EL (cell line): ENCODE measurements around the gene IGSF22.
"Not testable (repeated sequence)": the region's sequence is repeated elsewhere in the genome, so short reads cannot be mapped to it uniquely, and the experiment has no call there.

ENCODE experiments used
- DNase-seq: peaks from one replicate; pipeline ENCODE4 v3.0.0-alpha.2; 2016

Gene IGSF22

DNA sequence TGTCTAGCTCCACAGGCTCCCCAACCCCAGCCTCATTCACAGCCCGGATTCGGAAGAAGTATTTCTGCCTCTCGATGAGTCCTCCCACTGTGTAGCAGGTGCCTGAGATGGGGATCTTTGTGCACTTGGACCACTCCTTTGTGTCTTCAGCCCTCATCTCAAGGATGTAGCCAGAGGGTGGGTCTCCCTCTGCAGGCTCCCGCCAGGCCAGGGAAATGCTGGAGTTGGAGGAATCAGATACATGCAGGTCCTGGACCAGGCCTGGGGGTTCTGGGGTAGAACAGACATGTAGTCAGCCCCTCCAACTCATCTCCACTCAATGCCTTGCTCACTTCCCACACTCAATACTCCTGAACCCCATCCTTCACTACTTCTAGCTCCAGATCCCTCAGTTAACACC lies 16.6 kb downstream of the IGSF22 start:
- no peak for DNase-seq

DNA sequence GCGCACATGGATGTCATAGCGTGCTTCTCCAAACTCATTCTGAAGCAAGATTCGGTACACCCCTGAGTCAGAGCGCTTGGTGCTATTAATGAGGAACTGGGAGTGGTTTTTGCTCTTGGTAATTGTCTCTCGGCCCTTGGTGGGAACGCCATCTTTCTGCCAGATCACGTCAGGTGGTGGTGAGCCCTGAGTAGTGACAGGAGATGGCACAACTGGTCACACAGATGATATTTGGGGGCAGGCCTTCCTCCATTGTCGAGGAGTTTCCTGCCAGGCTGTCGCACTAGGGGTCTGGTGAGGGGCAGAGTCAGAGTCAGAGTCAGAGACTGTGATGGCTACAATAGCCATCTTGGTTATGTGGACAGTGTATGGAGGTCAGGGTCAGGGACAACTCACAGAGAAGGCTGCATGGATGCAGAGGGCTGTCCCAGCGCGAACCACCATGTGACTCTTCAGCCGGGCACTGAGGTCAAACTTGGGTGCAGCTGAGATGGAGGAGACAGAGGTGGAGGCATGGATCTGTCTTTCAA lies 18.1 kb downstream of the IGSF22 start:
- DNase-seq: no peak

DNA sequence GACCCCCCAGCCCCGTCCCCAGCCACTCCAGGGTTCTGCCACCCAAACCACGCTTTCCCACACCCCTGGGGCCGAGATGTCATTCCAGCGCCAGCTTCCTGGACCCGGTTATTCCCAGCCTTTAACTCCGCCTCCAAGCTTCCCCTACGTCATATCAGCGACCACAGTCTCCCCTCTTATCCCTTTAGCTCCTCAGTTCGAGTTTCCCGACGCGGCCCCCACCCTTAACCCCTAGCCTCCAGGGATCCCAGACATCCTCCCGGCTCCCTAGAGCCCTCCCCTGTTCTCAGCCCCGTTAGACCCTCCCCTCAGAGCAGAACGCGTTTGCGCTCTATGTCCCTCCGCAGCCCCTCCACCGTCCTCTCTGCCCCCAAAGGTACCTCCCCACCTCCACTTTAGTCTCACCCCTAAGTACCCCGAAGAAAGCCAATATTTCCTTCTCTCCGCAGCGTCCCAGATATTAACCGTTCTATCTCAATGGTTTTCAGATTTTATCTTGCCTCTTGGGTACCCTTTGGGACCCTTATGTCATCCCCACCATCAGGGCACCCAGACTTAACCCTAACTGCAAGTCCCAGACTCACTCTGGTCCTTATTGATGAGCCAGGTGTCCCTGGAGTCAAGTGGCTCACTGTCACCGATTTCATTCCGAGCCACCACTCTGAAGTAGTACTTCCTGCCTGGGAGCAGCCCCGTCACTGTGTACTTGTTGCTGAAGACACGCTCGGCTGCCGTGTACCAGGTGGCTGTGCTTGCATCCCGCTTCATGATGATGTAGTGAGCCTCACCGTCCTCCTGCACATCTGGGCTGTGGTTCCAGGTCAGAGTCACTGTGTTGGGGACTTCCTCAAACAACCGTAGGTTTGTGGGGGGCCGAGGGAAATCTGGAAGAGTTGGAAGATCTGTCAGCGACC lies 19.4 kb downstream of the IGSF22 start:
- peak; percentile 51 for DNase-seq

DNA sequence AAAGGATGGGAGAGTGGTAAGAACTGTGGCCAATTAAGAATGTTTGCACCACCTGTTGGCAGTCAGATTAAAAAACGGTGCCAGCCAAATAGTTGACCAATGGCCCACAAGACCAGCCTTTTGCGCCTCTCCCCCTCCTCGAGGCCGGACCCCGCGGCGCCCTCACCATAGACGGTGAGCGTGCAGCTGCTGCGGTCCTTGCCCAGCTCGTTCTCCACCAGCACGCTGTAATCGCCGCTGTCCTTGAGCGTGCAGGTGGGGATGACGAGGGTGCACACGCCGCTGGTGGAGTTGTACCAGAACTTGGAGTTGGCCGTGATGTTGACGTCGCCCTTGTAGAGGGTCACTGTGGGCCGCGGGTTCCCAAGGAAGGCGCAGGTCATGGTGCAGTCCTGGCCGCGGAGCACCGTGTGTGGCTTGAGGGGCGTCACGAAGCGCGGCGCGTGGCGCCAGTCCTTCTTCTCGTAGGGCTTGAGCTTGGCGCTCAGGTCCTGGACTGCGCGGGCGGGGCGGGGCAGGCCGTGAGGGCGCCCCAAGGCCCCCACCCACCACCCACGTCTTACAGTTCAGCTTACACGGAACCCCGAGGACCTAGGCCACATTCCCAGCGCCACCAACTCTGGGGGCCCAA lies 20.2 kb downstream of the IGSF22 start:
- no peak for DNase-seq

DNA sequence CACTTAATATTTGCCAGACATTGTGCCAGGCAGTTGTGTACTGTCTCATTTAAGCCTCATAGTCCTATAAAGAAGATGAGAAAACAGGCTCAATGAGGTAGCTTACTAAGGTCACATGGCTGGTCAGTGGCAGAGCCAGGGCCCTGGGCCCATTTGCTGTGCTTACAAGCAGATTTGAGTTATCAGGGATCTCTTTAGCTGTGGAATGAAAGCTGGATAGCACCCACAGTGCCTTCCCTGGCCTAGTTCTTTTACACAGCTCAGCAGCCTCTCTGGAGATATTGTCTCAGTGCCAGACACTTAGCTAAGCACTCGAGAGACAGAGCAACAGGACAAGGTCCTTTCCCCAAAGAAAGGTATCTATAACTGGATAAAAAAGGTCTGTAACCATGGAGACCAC lies 21.3 kb downstream of the IGSF22 start:
- no peak for DNase-seq

DNA sequence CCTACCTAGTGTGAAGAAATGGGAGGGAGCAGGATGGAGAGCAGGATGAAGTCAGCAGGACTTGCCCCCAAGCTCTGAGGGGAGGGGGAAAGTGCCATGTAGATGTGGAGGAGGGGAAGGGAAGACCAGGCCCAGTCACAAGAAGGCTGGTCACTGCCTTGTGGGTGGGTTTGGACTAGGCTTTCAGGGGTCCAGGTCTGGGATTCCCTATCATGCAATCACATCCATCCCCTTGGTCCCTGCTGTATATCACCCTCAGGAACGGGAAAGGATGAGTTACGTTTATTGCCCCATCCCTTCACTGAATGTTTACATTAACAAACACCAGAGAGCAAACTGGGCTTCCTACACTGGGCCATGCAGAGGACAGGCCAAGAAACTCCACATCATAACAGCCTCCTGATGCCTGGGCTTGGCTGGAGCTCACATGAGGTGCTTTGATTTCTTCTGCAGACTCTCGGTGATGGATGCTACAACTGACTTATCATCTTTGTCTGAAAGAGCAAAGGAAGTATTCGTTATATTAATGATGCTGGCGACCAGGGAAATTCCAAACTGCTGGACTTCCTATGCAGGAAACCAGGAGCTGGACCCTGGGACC lies 21.8 kb downstream of the IGSF22 start:
- no peak for DNase-seq

DNA sequence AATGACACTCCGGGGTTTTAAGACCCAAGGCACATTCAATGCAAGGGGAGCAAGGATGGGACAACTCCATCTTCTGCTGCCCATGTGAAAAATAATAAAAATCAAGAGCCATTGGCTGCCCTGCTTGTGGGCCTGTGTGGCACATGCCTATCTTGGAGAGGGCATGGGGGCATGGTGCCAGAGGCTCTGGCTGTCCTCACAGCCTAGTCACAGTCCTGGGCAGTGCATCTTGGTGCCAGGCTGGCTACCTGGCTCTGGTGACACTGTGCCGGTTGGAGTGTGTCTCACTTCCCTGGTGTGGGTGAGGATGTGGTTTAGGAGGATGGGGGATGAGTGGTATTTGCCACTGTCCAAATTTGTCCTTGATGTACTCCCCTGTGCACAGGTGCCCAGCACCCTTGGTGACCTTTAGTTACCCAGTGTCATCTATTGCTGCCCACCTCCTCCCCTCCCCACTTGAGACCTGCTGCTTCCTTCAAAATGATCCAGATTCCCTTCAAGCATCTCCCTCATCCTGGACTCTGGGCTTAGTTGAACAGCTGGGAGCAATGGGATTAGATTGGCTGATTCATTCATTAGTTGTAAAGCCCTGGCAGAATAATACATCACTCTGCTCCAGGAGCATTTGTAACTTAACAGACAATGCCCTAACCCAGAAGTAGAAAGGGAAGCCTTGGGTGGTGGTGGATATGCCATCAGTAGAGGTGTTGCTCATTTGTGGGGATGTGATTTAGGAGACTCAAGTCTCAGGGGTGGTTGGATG lies 22.8 kb downstream of the IGSF22 start:
- no peak for DNase-seq

DNA sequence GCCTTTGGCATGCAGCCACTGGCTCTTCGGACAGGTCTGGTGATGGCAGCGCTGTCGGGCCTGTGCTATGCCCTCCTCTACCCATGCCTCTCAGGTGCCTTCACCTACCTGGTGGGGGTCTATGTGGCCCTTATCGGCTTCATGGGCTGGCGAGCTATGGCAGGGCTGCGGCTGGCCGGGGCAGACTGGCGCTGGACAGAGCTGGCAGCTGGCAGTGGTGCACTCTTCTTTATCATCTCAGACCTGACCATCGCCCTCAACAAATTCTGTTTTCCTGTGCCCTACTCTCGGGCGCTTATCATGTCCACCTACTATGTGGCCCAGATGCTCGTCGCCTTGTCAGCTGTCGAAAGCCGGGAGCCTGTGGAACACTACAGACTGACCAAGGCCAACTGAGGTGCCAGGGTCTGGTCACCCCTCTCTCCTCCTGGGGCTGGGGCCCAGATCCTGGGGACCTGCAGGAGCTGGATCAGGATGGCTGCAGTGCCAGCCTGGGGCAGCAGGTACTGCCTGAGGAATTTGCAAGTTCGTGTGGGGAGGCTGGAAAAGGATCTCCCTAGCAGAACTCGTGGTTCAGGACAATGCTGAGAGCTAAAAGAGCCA lies 24.3 kb downstream of the IGSF22 start:
- no peak for DNase-seq

DNA sequence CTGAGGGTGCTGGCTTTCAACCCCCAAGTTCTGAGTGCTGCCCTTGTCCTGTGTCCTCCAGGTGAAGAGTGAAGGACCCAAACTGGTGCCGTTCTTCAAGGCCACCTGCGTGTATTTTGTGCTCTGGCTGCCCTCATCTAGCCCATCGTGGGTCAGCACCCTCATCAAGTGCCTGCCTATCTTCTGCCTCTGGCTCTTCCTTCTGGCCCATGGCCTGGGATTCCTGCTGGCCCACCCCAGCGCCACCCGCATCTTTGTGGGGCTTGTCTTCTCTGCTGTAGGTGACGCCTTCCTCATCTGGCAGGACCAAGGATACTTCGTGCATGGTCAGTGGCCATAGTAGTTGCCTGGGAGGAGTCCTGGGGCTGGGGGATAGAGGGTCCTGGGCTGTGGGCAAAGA lies 25.1 kb downstream of the IGSF22 start:
- no peak for DNase-seq

DNA sequence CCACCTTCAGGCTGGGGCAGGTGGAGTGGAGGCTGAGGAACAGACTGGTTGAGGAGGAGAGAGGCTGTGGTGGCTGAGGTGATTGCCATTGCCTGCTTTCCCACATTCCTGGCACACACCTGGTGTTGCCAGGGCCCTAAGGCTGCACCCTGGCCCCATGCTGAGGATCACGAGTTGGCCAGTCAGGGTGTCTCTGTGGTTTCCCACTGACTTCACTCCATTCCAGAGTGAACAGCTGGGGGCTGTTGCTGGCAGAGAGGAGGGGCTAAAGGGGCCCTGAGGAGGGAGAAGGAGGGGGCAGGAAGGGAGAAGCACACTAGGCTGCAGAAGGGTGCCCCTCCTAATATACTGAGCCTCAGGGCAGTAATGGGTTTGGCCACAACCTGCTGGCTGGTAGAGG lies 25.6 kb downstream of the IGSF22 start:
- DNase-seq: peak; percentile 24

DNA sequence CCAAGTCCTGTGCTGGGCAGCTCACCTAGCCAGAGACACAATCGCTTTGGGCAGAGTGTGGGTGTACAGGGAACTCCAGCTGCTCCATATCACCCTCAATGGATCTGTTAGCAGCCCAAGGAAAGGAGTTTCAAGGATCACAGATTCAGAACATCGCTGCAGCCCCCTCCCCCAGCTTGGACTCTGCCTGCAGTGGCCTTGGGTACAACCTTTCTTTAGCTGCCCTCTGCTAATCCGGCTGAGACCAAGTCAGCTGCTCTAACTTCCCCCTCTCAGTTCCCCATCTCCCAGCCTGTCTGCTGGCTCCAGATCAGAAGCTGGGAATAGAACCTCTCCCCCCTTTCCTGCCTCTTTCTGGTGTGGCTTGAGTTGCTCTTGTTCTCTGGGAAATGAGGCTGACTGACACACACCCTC lies 26.1 kb downstream of the IGSF22 start:
- no peak for DNase-seq

DNA sequence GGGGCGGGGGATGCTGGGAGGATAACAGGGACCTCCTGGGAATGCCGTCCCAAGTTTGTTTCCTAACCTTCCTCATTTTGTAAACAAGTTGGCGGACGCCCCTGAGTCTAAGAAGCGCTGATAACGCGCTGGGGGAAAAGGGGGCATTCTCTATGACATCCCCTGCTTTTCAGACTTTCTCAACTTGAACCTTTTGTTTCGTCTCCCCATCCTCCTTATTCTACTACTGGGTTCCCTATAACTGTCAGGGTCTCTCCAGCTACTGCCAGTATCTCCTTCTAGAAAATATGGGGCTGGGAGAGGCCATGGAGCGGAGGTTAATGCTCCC lies 26.8 kb downstream of the IGSF22 start:
- no peak for DNase-seq

DNA sequence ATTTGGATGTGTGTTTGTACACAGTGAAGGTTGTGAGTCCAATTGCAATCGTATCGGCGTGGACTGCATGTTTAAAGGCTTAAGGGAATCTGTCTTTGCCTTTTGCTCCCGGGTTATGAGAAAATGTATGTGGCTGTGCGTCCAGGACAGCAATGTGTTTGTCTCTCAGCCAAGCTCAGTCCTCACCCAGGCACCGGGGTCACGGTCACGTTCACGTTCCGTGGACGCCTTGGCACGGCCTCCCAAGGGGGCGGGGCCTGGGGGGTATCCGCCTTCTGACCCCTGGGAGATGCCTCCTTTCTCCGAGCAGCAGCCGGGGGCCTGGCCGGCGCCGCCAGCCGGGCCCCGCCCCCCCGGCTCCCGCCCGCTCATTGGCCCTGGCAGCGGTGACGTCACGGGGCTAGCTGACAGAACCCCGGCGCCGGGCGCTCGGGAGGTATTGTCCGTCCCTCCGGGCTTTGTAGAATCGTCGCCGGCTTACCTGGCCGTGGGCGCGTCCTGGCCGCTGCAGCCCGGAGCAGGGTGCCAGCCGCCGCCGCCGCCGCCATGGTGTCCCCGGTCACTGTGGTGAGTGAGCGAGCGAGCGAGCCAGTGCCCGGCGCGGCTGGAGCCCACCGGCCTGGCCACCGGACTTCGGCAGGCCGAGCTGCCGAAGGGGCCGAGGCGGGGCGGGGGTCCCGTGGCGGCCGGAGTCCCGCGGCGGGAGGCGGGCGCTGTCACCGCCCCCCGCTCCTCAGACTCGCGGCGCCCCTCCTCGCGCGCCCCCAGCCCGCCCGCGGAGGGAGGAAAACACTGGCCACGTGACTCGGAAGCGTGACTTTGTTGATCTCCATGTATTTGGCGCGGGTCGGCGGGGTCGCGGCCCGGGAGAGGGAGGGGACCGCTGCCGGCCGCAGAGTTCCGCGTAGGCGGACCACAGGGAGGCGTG lies 27.4 kb downstream of the IGSF22 start, which contains the start of gene TMEM86A:
Gene TMEM86A (plus strand): TSS at position 439 of the 928 bp plus-strand sequence. CDS start 108 bp downstream, at position 547.
- DNase-seq: peak; percentile 84

DNA sequence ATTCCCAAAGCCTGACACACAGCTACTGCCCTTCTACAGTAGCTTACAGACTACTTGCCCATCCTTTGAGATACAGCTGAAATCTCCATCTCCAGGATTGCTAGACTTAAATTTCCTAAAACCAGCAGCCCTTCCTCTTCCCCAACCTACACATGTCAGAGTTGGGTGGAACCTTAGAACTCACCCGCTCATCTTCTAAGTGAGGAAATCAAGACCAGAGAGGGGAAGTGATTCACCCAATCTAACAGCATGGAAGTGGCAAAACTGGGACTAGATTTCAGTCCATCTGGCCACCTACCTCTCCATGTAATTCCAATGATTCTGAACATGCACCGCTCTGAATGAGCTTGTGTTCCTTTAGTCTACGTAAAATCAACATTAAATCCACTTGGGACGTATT lies 28.4 kb downstream of the IGSF22 start:
- peak; percentile 22 for DNase-seq

DNA sequence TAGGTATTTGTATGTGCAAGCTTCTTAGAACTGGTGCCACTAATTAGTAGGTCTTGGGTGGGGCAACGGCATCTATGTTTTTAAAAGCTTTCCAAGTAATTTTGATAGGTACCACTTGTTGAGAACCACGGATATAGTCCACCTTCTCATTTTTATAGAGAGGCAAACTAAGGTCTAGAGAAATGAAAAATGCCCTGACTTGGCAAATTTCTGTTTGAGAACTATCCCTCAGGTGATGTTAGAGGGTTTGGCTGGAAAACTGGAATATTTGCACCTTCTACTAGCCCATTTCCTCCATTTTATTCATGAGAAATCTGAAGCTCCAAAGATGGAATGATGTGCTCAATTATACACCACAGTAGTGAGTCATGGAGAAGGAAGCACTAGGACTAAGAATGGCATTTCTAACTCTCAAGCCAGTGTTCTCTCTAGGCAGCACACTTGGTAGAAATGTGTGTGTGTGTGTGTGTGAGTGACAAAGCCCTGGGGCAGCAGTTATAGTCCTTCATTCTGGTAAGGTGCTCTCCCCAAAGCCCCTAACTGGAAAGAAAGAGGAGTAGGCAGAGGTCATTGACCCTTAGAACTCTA lies 29.3 kb downstream of the IGSF22 start:
- DNase-seq: peak; percentile 53

DNA sequence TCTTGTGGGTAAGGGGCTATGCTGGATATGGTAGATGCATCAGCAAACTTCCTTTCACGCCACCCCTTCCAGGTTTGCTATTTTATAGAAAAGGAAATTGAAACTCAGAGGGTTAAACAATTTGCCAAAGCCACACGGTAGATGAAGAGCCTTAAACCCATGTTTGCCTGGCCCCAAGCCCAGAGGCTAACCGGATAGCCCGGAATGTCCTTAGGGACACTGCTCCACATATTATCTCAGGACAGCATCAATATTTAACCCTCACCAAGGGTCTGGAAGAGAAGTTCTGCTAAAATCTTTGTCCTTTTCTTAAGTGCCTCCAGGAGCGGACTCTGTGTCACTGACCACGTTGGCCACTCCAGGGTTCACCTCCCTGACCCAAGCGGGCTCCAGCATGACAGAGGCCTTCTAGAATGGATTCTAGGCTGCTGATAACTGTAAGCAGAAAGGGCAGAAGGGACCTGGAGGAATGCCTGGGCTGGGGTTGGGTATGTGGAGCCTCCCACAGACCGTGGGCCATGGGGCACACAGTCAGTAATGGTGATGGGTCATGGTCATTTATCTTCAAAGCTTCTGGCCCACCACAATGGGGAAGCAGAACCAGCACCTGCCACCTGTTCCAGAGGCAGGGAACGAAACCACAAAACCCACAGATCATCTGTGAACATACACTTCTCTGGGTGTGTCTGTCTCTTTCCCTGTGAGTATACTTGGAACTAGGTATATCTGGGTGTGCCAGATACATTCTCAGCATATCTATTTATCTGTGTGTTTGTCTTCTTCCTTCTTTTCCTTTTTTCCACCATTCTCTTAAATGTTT lies 32.8 kb downstream of the IGSF22 start:
- DNase-seq: no peak

DNA sequence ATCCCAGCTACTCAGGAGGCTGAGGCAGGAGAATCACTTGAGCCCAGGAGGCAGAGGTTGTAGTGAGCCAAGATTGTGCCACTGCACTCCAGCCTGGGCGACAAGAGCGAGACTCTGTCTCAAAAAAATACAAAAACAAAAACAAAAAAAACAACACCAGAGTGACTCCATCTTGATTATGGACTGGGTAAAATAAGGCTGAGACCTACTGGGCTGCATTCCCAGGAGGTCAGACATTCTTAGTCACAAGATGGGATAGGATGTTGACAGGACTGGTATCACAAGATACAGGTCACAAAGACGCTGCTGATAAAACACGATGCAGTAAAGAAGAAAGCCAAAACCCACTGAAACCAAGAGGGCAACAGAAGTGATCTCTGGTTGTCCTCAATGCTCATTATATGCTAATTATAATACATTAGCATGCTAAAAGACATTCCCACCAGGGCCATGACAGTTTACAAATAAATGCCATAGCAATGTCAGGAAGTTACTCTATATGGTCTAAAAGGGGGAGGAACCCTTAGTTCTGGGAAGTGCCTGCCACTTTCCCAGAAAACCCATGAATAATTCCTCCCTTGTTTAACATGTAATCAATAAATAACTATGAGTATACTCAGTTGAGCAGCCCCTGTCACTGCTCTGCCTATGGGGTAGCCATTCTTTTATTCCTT lies 34.4 kb downstream of the IGSF22 start:
- not testable (repeated sequence) for DNase-seq

DNA sequence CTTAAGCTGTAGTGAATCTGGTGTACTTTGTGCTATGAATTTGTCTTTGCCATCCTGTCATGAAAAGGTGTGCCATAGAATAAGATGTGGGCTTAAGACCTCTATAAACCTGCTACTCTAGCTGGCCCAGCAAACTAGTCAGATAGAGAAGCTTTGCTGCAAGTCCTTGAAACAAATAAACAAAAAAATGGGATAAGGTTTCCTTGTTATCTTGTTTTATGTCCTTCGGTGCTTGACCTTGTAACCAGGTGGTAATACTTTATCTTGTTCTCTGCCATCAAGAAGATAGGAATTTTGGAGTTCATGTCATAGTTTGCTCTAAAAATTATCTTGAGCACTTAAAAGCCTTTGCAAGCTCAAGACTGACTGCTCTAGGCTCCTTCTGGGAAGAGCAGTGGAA lies 41.7 kb downstream of the IGSF22 start:
- DNase-seq: no peak

DNA sequence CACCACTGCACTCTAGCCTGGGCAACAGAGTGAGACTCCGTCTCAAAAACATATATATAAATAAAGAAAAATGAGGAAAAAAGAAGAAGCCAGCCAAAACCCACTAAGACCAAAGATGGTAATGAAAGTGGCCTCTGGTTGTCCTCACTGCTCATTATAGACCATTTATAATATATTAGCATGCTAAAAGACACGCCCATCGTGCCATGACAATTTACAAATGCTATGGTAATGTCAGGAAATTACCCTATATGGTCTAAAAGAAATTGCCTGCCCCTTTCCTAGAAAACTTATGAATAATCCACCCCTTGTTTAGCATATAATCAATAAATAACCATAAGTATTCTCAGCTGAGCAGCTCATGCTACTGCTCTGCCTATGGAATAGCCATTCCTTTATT lies 43.5 kb downstream of the IGSF22 start:
- no peak for DNase-seq
